K562 (cell line): ENCODE data around the gene ACADL. TPM values are rescaled to one million over a fixed set of nuclear protein-coding genes. Genes with fewer than 3 reads are reported as not detected.

ENCODE experiments used
- ATAC-seq: fragments of 200-7000 bp; cut with Tn5 transposase; 3 replicates; pipeline ENCODE4 v1.9.1; 2020; ENCODE audit warnings: moderate library complexity
- BruUV-seq: library from RNA; stranded (reverse); fragments of 400-500 nt; replicated peaks from 2 replicates; lab custom pipeline; 2021; lab: Mats Ljungman, UMichigan
- CTCF ChIA-PET: fragments of 300-600 bp; formaldehyde crosslinking; extraction: SDS; loops from one replicate; lab custom pipeline; 2021; ENCODE audit warnings: low intra/inter-chr PET ratio; lab: Yijun Ruan, JAX
- POLR2A ChIA-PET: fragments of 300-600, 350-650 bp; sonication (Branson Sonifier 250); formaldehyde crosslinking; extraction: SDS; loops from one replicate; lab custom pipeline; 2021; ENCODE audit warnings: antibody characterized with exemption, inconsistent platforms; lab: Yijun Ruan, JAX
- DNase-seq, 4 experiments: peaks; one replicate each; pipeline versions ENCODE4 v3.0.0 to v3.0.0-alpha.2; 2011 to 2018; ENCODE audit warnings: low spot score in 3 of 4, mixed read lengths in 3 of 4; ENCODE audit errors: extremely low read depth in 1 of 4
- FAIRE-seq: peaks from 2 replicates; lab custom pipeline; 2011; peaks lifted over from hg19 to GRCh38; lab: Jason Lieb, UNC
- H2AFZ ChIP-seq: 2 replicates; pipeline ENCODE4 v1.6.0; 2011; ENCODE audit warnings: low read depth, low read length, control low read depth, inconsistent platforms
- H3K27ac ChIP-seq: fragments of 200-600 bp; 3 replicates; pipeline ENCODE4 v1.8.0; 2011; ENCODE audit warnings: low read depth, mild to moderate bottlenecking, control low read depth, inconsistent platforms, low read length, moderate library complexity, mixed read lengths; ENCODE audit errors: extremely low read depth
- H3K27me3 ChIP-seq, 2 experiments: fragments of 300-600 bp in 1 of 2; 2 replicates in 1 of 2; 3 replicates in 1 of 2; pipeline versions ENCODE4 v1.6.0 to v1.8.0; 2011; ENCODE audit warnings: inconsistent platforms in 2 of 2, low read length in 2 of 2, mild to moderate bottlenecking in 1 of 2, mixed read lengths in 1 of 2, moderate library complexity in 1 of 2; ENCODE audit not compliant: control insufficient read depth in 2 of 2, insufficient read depth in 2 of 2
- H3K36me3 ChIP-seq: fragments of 300-600 bp; 3 replicates; pipeline ENCODE4 v1.8.0; 2011; ENCODE audit warnings: mild to moderate bottlenecking, low read length, inconsistent platforms; ENCODE audit not compliant: control insufficient read depth, insufficient read depth
- H3K4me1 ChIP-seq, 2 experiments: fragments of 200-600 bp in 1 of 2; replicated peaks in 1 of 2; 2 replicates in 1 of 2; 3 replicates in 1 of 2; pipeline versions ENCODE4 v1.5.1 to v1.8.0; 2011; ENCODE audit warnings: inconsistent platforms in 2 of 2, low read length in 2 of 2, mild to moderate bottlenecking in 1 of 2, mixed read lengths in 1 of 2, moderate library complexity in 1 of 2; ENCODE audit not compliant: control insufficient read depth in 2 of 2, insufficient read depth in 2 of 2
- H3K4me2 ChIP-seq: 2 replicates; pipeline ENCODE4 v1.6.1; 2011; ENCODE audit warnings: low read length, control low read depth, inconsistent platforms, mixed read lengths; ENCODE audit not compliant: insufficient read depth
- H3K4me3 ChIP-seq: fragments of 200-600 bp; sonication (generic), shearing (Covaris generic); 2 replicates; pipeline ENCODE4 v1.5.1; 2016; ENCODE audit warnings: control low read depth, inconsistent platforms
- H3K79me2 ChIP-seq: fragments of 200-600 bp; 3 replicates; pipeline ENCODE4 v1.8.0; 2011; ENCODE audit warnings: low read length, inconsistent platforms; ENCODE audit not compliant: control insufficient read depth, insufficient read depth
- H3K9ac ChIP-seq, 2 experiments: 2 replicates each; pipeline versions ENCODE4 v1.6.0 to v1.6.1; 2011; ENCODE audit warnings: low read depth in 2 of 2, low read length in 2 of 2, control low read depth in 1 of 2, inconsistent platforms in 1 of 2, mild to moderate bottlenecking in 1 of 2, mixed read lengths in 1 of 2; ENCODE audit not compliant: insufficient read depth in 1 of 2
- H3K9me1 ChIP-seq: one replicate; pipeline ENCODE4 v1.6.0; 2011; ENCODE audit warnings: inconsistent platforms, mild to moderate bottlenecking, low read length, moderate library complexity; ENCODE audit not compliant: control insufficient read depth, insufficient read depth
- H3K9me3 ChIP-seq: replicated peaks from 2 replicates; pipeline ENCODE4 v1.5.1; 2011; ENCODE audit warnings: low read depth, low read length, inconsistent platforms; ENCODE audit not compliant: control insufficient read depth, insufficient read depth
- H4K20me1 ChIP-seq: replicated peaks from 2 replicates; pipeline ENCODE4 v1.6.1; 2011; ENCODE audit warnings: low read length, inconsistent platforms, mixed read lengths; ENCODE audit not compliant: control insufficient read depth, insufficient read depth
- ZNF695 ChIP-seq: fragments of 450-650 bp; formaldehyde crosslinking; IDR thresholded peaks from 2 replicates; pipeline ENCODE4 v1.4.0; 2020; ENCODE audit warnings: mild to moderate bottlenecking, moderate library complexity
- ZNF766 ChIP-seq: fragments of 200-800 bp; sonication (Bioruptor generic); conservative IDR thresholded peaks from 2 replicates; pipeline ENCODE4 v1.6.1; 2016; ENCODE audit warnings: missing genetic modification characterization, missing compliant biosample characterization
- WGBS: fragments of 100-300 bp; shearing (Covaris generic); methylation state at CpG from one replicate; pipeline ENCODE4 v1.1.6; 2016; ENCODE audit warnings: low coverage, mixed read lengths; ENCODE audit not compliant: insufficient coverage; ENCODE audit errors: missing lambda C conversion rate; 5-methylcytosine and 5-hydroxymethylcytosine counted together
- in situ Hi-C: fragments of 300-500 bp; cut with MboI; formaldehyde crosslinking; loops from 4 replicates; pipeline ENCODE4 v1.15.0; 2018; ENCODE audit warnings: inconsistent platforms, mixed read lengths
- intact Hi-C: fragments of 100-400 bp; cut with micrococcal nuclease; formaldehyde crosslinking; loops from 2 replicates; pipeline ENCODE4 v1.14.2; 2022
- polyA plus RNA-seq, 8 experiments: library from polyadenylated mRNA; depleted of rRNA in 4 of 8; stranded (reverse) in 5 of 8; unstranded in 3 of 8; fragments of >200 nt; fragmentation: Nextera tagmentation in 2 of 8; fragmentation: Illumina TruSeq in 1 of 8; extraction: Ambion mirVana in 2 of 8; extraction: Trizol in 1 of 8; gene quantifications; 2 replicates each; pipeline versions ENCODE4 v1.2.1 to v1.2.3, GENCODE V29; 2011 to 2014; ENCODE audit warnings: inconsistent platforms in 1 of 8, missing spikeins in 1 of 8
- total RNA-seq, 7 experiments: library from RNA; depleted of rRNA in 6 of 7; stranded (reverse); fragments of >200 nt in 6 of 7; fragmentation: Illumina TruSeq in 2 of 7; extraction: Trizol in 2 of 7; gene quantifications; 2 replicates each; pipeline versions ENCODE4 v1.2.1 to v1.2.3, GENCODE V29; 2011 to 2021; ENCODE audit warnings: low replicate concordance in 1 of 7
- TF ChIP-seq, protein P1 (sequence below): IDR thresholded peaks from 3 replicates; pipeline ENCODE4 v1.6.1; 2011; ENCODE audit warnings: borderline replicate concordance, mild to moderate bottlenecking; ENCODE audit not compliant: insufficient read length, insufficient read depth
- TF ChIP-seq, protein P2 (sequence below): fragments of 450-650 bp; IDR thresholded peaks from 2 replicates; pipeline ENCODE4 v1.6.1; 2016; ENCODE audit warnings: mild to moderate bottlenecking

Gene ACADL
- total and polyA plus RNA-seq, 9 of the 15 experiments (the other 6 are each of a cell fraction or from before 2014, with no cell fraction given): 0.07 TPM; not detected in 8

DNA sequence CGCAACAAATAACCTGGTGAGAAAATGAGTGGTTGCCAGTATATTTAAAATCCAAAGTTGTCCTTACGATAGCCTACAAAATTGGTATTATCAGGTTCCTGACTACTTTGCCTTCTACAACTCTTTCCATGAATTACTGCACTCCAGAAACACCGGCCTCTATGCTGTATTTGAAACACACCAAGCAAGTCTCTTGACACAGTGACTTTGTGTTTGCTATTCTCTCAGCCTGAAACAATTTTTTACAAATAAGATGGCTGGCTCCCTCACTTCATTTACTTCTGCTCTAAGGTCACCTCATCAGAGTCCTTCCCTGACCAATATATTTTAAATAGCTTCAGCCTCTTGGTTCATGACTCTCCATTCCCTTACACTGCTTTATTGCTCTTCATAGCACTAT lies 66.2 kb downstream of the ACADL start:
- ATAC-seq: no peak
- POLR2A ChIA-PET: no interaction called here
- in situ Hi-C loops (no loop called here), intact Hi-C loops (no loop called here)
- Histone ChIP-seq H3K36me3 (no peaks in the 10 kb centered on the region), H3K4me1 (no peaks in the 10 kb centered on the region), H3K79me2 (no peaks in the 10 kb centered on the region), H3K4me3 (no peak overlapping the region), H3K27me3 (no peaks in the 10 kb centered on the region), H3K4me2 (no peak overlapping the region), H2AFZ (no peak overlapping the region), H3K27ac (no peak overlapping the region), H3K9me1 (no peaks in the 10 kb centered on the region), H3K9ac (no peak overlapping the region), H4K20me1 (no peaks in the 10 kb centered on the region), H3K9me3 (no peaks in the 10 kb centered on the region)
- no peak for DNase-seq
- CTCF ChIA-PET: no interaction called here
- TF ChIP-seq ZNF695 (CRISPR knock-in tag) (no peak), ZNF766 (CRISPR knock-in tag) (no peak)
- TF ChIP-seq, protein P1, sequence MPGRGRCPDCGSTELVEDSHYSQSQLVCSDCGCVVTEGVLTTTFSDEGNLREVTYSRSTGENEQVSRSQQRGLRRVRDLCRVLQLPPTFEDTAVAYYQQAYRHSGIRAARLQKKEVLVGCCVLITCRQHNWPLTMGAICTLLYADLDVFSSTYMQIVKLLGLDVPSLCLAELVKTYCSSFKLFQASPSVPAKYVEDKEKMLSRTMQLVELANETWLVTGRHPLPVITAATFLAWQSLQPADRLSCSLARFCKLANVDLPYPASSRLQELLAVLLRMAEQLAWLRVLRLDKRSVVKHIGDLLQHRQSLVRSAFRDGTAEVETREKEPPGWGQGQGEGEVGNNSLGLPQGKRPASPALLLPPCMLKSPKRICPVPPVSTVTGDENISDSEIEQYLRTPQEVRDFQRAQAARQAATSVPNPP: no peak
- TF ChIP-seq, protein P2, sequence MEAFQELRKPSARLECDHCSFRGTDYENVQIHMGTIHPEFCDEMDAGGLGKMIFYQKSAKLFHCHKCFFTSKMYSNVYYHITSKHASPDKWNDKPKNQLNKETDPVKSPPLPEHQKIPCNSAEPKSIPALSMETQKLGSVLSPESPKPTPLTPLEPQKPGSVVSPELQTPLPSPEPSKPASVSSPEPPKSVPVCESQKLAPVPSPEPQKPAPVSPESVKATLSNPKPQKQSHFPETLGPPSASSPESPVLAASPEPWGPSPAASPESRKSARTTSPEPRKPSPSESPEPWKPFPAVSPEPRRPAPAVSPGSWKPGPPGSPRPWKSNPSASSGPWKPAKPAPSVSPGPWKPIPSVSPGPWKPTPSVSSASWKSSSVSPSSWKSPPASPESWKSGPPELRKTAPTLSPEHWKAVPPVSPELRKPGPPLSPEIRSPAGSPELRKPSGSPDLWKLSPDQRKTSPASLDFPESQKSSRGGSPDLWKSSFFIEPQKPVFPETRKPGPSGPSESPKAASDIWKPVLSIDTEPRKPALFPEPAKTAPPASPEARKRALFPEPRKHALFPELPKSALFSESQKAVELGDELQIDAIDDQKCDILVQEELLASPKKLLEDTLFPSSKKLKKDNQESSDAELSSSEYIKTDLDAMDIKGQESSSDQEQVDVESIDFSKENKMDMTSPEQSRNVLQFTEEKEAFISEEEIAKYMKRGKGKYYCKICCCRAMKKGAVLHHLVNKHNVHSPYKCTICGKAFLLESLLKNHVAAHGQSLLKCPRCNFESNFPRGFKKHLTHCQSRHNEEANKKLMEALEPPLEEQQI: no peak
- FAIRE-seq: no peak
- WGBS: 84% methylated on average over 3 of the region's 3 CpGs
- BruUV-seq: no TSS peak
